HL-60 (cell line): Measurements from ENCODE around the gene DAZAP1.

Experiments used
- GABPA ChIP-seq: IDR thresholded peaks from 2 replicates; pipeline ENCODE4 v1.6.1; 2012; ENCODE audit warnings: low read depth
- POLR2AphosphoS5 ChIP-seq: IDR thresholded peaks from 2 replicates; pipeline ENCODE4 v1.6.1; 2012; ENCODE audit warnings: low read depth
- TF ChIP-seq, protein P1 (sequence below): IDR thresholded peaks from one replicate; pipeline ENCODE4 v1.5.1; 2011; ENCODE audit warnings: low read length, control low read depth, inconsistent platforms; ENCODE audit not compliant: insufficient read depth

DNA sequence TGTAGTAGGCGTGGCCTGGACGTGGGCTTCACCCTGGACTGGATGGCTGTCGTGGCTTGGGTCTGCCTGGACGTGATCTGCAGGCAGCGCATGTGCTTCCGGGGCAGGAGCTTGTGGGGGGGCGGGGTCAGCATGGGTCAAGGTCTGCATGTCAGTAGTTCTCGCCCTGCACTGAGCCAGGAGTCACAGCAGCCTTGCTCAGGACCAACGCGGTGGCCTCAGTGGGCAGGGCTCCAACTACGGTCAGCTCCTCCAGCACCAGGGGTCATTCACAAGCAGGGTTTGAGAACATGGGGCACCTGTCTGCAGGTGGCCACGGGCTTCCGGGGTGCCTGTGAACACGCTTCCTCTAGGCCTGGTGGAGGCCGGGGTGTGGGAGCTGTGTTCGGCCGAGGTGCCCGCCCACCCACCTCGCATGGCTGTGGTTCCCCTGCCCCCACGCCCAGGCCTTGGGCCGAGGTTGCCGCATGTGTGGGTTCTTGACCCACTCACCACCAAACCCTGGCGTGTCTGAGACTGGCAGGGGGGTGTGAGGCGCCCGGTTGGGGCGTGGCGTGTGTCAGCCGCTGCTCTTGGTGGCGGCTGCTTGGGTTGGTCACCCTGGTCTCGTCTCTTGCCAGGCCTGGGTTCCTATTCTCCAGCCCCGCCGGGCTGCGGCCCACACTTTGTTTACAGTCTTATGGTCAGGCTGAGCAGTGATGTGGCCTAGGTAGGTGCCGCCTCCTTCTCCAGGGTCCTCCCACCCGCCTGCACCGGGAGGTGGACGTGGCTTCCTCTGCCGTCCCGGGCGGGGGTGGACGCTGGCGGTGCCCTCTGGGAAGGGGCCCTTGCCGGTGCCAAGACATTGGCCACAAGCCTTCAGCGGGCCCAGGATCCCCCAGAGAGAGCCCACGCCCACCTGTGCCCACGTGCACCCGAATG, 26.0 kb downstream of the DAZAP1 start:
- TF ChIP-seq POLR2AphosphoS5 (peak; percentile 15; the same call in 1 of the 2 replicates), GABPA (no peak)
- TF ChIP-seq, protein P1, sequence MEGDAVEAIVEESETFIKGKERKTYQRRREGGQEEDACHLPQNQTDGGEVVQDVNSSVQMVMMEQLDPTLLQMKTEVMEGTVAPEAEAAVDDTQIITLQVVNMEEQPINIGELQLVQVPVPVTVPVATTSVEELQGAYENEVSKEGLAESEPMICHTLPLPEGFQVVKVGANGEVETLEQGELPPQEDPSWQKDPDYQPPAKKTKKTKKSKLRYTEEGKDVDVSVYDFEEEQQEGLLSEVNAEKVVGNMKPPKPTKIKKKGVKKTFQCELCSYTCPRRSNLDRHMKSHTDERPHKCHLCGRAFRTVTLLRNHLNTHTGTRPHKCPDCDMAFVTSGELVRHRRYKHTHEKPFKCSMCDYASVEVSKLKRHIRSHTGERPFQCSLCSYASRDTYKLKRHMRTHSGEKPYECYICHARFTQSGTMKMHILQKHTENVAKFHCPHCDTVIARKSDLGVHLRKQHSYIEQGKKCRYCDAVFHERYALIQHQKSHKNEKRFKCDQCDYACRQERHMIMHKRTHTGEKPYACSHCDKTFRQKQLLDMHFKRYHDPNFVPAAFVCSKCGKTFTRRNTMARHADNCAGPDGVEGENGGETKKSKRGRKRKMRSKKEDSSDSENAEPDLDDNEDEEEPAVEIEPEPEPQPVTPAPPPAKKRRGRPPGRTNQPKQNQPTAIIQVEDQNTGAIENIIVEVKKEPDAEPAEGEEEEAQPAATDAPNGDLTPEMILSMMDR = no peak
